H1 (cell line): ENCODE data around the gene POLN. TPM values are rescaled to one million over a fixed set of nuclear protein-coding genes. Genes with fewer than 3 reads are reported as not detected.

Experiments
- EP300 ChIP-seq, 2 experiments: IDR thresholded peaks; 1 replicate in 1 of 2; 2 replicates in 1 of 2; pipeline ENCODE4 v1.6.1; 2011 to 2012; ENCODE audit warnings: low read depth in 2 of 2, low read length in 2 of 2, mild to moderate bottlenecking in 2 of 2, borderline replicate concordance in 1 of 2, inconsistent platforms in 1 of 2, moderate library complexity in 1 of 2
- polyA plus RNA-seq, 7 experiments: library from polyadenylated mRNA; depleted of rRNA in 3 of 7; stranded (reverse) in 5 of 7; unstranded in 2 of 7; fragments of >200 nt in 5 of 7; fragments of 200-250 nt in 2 of 7; gene quantifications; 1 replicate in 5 of 7; 2 replicates in 1 of 7; 4 replicates in 1 of 7; pipeline versions ENCODE4 v1.2.1 to v1.2.3, GENCODE V29; 2011 to 2013; ENCODE audit warnings: missing spikeins in 2 of 7, mixed read lengths in 2 of 7
- total RNA-seq: library from RNA; stranded (reverse); fragmentation: NEBNext Ultra II Directional; extraction: Animal tissue kit (Norgen Biotek cat#: 25700); gene quantifications from 2 replicates; pipeline ENCODE4 v1.2.1, GENCODE V29; 2021

Gene POLN
- total and polyA plus RNA-seq, 2 of the 8 experiments (the other 6 are each of a cell fraction or from before 2014, with no cell fraction given): 0.98 to 1.5 TPM

DNA sequence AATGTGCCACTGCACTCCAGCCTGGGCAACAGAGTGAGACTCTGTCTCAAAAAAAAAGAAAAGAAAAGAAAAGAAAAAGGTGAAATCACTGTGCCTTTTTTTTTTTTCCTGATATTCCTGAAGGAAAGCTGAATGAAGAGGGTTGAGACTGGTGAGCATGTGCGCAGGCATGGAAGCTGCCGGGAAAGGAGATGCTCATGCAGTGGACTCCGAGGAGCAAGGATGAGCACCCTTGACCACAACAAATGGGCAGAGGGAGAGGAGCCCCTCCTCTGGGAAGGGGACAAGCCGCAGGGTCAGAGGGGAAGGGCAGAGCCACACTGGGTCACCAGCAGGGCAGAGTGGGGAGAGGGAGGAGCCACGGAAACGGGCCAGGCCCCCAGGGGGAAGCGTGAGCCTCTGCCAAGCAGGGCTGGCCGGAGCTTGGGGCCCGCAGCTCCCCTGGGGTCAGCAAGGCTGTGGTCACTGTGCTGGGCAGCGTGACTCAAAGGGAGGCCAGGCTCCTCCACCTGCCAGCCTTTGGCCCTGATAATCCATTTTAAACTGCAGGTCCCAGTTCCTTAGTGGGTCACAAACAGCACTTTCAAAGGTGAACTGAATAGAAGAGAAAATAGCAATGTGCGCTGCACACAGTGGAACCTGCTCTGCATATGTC, 102.9 kb downstream of the POLN start (continued):
- no peak for TF ChIP-seq EP300 (IDR thresholded peaks at IDR 0.05; ENCODE audit: borderline replicate concordance in 1 of 2, low read depth in 2 of 2, low read length in 2 of 2)
